Measurements from ENCODE around the gene CNKSR2. TPM values are rescaled to one million over a fixed set of nuclear protein-coding genes. Genes with fewer than 3 reads are reported as not detected.

Gene CNKSR2
- total RNA-seq (2014; rRNA removed; shearing (Covaris generic)) = not detected in 2 replicates

DNA sequence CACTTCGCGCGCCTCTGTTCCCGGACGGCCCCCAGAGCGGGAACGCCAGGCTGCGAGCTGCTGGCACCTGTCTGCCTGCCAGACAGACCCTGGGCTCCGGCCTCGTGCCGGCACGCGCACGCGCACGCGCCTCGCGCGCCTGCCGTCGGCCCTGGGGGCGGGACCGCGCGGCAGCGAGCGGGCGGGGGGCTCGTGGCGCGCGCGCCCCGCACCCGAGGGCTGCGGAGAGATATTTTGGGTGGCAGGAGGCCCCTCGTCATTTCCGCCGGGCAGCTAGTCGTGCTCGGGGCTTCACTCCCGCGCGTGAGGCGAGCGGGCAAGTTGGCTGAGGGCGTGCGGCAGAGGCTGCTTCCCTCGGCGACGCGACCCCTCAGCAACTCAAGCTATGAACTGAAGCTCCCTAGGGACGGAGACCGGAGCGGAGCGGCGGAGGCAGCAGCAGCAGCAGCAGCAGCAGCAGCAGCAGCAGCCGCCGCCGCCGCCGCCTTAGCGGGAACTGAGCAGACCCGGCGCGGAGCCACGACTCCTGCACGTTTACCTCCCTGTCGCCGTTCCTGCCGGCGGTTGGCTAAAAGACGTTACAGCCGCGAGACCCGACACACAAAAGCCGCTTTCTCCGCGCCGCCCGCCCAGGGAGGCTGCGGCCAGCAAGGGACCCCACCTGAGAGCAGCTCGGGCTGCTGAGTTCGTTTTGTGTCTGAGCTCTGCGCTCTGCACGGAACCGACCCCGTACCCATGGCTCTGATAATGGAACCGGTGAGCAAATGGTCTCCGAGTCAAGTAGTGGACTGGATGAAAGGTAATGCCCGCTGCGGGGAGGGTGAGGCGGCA lies at the start of gene CNKSR2:
TSS of gene CNKSR2 (plus strand) at position 256 of the 831 bp plus-strand sequence. CDS start at position 736, 480 bp downstream.
- no peak for DNase-seq (ENCODE audit: low spot score)

DNA sequence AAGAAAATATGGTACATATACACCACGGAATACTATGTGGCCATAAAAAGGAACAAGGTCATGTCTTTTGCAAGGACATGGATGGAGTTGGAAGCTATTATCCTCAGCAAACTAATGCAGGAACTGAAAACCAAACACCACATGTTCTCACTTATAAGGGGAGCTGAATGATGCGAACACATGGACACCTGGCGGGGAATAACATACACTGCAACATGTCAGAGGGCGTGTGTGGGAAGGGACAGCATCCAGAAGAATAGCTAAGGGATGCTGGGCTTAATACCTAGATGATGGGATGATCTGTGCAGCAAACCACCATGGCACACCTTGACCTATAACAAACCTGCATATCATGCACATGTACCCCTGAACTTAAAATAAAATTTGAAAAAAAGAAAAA lies 19.5 kb upstream of the CNKSR2 start:
- DNase-seq (ENCODE audit: low spot score) = peak; percentile 45

DNA sequence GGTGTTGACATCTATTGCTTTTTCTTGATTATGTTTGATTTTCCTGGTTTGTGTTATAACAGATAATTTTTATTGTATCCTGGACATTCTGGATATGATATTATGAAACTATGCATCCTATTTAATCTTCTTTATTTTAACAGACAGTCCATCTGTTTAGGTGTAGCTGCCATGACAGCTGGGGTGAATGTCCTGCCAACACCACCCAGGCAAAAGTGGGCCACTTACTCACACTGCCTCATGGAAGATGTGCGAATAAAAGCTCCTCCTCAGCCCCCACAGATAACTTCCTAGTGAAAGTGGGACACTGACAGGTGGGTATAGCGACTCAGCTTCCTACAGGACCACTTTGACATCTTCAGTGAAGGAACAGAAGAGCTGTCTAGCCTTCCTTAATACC lies 18.4 kb upstream of the CNKSR2 start:
- no peak for DNase-seq (ENCODE audit: low spot score)

DNA sequence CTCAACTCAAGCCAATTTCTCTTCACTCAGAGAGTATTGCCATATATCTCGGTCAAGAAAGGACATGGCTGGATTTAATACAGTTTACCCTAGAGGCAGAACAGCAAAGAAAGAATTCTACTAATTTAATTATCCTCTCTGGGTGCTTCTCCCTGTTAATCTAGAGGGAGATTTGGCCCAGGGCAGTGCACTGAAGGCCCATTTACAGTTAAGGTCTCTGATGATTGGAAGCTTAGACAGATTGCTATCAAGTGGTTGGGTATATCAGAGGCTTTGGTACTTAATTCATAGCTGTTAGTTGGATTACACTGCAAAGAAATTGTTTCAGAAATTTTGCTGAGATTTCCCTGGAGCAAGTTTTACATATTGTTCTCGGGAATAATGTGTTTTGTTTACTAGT lies 4.6 kb upstream of the CNKSR2 start:
- no peak for DNase-seq (ENCODE audit: low spot score)

DNA sequence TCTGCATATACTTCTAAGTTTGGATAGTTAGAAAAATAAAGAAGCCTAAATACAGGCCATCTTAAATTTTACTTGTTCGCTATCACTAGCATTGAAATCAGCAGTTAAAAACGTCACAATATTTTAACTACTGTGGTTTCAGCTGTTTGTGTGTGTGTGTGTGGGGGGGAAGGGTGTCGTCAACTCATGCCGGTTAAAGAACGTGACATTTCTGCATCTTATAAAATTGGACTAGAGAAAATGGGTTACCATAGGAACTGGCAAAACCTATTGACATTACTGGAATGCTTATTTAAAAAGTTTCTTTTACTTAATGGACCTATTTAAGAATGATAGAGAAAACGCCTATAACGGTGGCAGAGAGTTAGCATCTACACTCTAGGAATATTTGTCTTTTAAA lies 1.2 kb upstream of the CNKSR2 start:
- DNase-seq (ENCODE audit: low spot score) = no peak

DNA sequence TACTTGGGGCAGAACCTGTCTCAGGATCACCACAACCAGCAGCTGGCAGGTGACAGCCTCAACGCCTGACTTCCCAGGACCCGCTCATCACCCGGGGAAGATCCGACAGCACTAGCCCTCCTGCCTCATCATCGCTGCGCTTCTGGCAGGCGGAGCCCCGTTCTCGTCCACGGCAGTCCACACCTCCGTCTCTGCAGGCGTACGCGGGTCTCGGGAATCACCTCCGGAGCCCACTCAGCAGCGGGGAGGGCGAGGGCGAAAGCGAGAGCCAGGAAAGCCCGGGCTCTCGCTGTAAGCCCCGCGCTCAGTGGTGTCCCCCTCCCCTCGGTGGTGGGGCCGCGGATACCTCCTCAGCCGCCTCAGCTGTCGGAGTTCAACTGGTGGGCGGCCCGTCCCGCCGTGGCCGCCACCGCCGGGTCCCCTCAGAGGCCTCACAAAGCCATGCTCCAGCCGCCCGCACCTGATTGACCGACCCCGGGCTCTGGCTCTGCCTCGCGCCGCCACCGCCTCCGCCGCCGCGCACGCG lies 518 bp upstream of the CNKSR2 start:
- no peak for DNase-seq (ENCODE audit: low spot score)

DNA sequence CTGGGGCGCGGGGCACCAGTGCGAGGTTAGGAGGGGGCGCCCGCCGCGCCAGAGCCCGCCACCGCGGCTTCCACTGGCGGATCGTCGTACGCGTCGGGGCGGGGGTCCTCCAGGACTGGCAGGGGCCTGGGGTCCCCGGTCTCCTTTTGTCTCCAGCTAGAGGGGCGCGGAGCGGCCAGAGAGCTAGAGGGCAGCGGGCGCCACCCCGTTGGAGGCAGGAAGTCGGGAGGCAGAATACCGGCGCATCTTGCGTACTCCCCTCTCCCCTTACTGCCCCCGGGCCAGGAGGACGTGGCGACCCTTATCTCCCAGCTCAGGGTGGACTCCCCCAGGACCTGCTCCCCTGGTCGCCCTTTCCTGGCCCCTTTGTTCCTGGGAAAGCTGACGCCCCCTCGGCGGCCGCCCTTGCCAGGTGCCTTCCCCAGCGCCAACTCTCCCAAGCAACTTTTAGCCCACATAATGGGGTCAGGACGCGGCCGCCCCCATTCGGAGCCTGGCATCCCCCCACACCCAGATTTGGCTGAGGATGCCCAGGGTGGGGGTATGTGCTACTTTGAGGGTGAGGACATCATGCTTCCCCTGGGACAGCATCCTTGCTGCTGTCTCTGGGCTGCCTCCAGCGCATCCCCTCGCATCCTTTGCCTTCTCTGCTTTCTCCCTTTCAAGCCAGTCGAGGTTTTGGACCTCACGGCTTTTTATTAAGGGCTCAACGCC lies 933 bp downstream of the CNKSR2 start:
- DNase-seq (ENCODE audit: low spot score) = no peak

DNA sequence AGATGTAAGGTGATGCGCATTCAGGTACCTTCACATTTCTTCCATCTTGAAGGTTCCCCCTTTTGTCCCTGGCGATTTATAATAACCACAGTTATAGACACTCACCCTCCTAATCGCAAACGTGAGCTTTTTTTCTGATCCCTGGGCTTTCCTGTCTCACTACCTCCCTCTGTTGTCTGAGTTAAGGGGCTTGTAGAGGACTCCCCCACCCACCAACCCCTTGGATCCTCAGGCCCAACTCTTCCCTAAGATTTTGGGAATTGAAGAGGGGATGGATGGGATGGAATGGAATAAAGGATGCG lies 1.4 kb downstream of the CNKSR2 start:
- DNase-seq (ENCODE audit: low spot score) = no peak

DNA sequence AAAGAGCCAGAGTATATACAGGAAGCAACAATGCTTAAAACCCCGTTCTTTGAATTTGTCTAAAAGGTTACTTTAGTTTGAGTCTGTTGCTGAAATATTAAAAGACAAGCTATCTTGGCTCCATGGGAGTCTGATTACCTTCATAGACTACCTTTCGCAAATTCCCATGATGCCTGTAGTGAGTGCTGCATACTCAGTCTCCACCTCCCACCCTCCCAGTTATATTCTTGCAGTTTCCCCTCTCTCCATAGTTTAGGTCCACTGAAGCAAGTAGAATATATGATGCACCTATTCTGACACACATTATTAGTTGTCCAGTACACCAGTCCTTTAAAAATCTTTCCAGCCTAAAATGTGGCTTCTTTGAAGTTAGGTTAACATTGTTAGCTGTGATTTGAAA lies 2.4 kb downstream of the CNKSR2 start:
- DNase-seq (ENCODE audit: low spot score) = no peak

DNA sequence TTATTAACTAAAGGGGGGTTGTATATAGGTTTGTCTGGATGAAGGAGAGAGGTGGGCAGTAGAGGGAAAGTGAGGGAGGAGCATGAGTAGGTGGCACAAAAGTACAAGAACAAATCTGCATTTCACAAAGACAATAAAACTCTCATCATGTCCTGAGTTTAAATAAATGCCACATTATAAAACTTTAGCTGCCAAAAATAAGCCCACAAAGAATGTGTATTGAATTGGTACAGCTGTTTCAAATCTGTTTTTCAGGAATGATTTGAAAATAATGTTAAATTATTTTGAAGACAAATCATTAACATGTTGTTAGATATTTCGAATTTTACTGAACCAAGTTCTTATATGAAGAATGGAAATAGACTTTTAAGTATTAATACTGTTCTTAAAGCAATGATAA lies 5.8 kb downstream of the CNKSR2 start:
- no peak for DNase-seq (ENCODE audit: low spot score)

DNA sequence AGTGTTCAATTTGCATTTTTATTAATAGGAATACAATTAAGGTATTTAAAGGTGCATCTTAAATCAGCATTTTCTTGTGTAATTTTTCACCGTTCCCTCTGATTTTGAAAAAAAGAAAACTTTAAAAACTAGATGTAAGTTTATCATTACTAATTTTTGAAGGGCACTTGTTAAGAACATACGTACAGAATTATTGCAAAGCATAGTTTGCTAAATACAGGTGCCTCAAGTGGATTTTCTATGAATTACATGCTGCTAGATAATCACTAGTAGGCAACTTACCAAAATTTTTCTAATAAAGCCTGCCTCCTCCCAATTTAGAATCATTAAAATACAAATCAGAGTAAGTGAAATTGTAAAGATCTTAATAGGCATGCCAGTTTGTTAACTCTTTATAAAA lies 8.5 kb downstream of the CNKSR2 start:
- DNase-seq (ENCODE audit: low spot score) = peak; percentile 1

DNA sequence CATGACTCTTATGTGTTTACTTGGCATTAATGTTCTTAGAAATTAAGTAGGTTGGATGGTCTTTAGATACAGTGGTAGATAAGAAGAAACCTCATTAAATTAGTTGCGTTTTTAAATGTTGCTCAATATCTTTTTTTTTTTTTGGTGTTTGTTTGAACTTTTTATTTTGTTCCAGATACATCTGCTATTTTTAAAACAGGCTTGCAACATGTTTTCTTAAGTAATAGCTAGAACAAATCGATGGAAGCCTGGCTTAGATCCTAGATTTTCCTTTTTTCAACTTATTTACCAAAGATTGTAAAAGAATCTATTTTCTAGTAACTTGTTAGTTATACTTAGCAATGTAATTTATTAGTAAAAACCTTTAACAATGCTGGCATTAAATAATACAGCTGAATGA lies 9.3 kb downstream of the CNKSR2 start:
- DNase-seq (ENCODE audit: low spot score) = no peak

DNA sequence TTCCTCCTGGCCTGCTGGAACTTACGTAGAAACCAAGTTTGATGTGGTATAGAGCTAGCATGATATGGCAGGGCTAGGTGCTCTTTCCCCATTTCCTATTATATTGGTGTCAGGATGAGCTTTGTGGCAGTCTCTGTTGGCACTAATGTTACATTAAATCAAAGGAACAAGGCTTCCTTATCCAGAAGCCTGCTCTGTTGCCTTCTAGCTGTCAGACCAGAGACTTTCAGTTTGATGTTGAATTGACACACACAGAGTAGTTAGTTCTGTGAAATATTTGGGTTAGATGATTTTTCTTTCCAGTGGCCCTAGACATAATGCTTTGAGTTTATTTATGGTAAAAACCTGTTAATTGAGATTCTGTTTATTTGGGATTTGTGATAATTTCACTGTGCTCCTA lies 10.0 kb downstream of the CNKSR2 start:
- DNase-seq (ENCODE audit: low spot score) = no peak

DNA sequence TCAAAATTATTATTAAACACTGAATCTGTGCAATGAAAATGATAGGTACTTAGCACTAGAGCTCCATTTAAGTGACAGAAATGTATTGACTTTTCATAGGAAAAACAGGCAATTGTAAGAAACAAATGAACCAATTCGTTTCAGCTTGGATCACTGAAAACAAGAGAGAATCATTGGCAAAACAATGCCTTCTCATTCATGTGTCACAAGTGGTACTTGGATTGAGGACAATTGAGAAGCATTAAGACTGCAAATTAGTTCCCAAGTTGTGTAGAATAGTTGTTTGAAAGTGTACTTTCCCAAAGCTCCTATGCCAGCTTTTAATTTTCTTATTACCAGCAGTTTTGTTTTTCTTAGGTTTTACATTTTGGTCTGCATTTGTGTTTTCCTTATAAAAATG lies 20.6 kb downstream of the CNKSR2 start:
- no peak for DNase-seq (ENCODE audit: low spot score)

DNA sequence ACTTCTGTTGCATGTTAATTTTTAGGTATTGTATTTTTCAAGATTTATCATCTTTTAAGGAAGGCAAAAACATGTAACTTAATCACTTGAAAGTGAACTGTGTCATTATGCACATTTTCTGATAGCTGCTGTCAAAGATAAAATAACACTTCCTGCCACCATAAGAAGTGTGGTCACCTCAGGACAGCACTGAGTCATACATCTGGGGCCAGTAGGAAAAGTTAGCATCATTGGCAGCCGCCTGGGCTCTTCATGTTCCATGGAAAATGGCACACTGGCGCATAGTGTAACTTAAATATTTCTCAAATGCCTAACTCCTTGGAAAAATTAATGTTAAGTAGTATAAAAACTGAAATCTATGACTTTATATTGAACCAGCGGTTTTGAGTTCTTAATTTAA lies 24.2 kb downstream of the CNKSR2 start:
- no peak for DNase-seq (ENCODE audit: low spot score)

DNA sequence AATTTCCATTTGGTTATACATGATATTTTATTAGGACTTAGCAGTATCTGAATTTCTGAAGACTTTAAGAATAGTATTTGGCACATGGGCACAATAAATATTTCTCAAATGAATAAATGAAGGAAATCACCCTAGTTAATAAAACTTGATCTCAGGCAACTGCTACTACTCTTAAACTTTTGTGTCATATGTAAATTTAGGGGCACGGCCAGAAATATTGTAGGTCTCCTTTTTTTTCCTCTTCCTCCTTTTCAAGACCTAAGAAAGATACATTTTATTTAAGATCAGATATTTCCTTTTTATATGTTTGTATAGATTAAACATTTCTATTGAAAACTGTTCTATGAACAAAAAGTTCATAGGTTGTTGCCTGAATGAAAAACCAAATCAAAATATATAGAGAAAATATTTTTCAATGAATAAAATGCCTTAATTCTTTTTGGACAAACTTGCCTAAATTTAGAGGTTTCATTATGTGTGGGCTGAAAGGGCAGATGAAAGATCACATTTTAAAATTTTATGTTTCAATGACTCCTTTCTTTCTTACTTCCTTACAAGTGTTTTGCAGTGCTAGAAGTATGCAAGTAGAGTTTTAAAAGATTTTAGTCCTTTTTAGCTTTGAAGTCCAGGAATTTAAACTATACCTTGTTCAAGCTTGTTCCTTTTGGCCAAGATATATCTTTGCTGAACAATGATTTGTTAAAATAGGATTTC lies 26.3 kb downstream of the CNKSR2 start:
- DNase-seq (ENCODE audit: low spot score) = no peak

DNA sequence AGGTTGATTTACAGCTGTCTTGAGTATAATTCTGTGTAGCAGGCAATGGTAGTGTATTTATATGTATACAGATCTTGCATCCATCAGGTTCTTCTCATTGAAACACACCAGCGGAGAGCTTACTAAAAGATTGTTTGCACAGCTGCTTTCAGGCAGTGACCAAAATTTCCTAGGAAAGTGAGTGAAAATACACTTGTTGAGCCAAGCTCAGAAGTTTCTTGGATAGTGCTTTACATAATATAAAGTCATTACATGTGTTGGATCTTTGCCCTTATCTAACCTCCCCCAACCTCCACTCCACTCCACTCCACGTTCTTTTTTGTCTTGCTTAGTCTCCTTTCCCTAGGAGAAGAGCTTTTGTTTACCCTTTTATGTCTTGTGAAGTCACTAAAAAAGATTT lies 34.1 kb downstream of the CNKSR2 start:
- DNase-seq (ENCODE audit: low spot score) = no peak

DNA sequence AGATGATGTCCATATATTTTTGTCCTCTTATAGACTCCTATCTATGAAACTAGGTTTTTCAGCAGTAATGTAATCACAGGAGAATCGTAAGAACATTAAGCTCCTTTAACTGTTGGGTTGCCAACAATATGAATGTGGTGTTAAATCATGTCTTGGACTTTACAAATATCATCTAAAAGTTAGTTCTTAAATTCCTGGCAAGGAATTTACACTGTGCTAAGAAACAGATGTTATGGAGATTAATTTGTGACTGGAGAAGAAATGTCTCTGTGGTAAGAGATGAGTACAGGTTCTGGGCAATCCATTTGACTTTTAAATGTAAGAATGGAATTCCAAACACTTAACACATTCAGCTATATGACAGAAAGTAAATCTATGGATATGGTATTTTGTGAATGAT lies 34.6 kb downstream of the CNKSR2 start:
- DNase-seq (ENCODE audit: low spot score) = no peak

DNA sequence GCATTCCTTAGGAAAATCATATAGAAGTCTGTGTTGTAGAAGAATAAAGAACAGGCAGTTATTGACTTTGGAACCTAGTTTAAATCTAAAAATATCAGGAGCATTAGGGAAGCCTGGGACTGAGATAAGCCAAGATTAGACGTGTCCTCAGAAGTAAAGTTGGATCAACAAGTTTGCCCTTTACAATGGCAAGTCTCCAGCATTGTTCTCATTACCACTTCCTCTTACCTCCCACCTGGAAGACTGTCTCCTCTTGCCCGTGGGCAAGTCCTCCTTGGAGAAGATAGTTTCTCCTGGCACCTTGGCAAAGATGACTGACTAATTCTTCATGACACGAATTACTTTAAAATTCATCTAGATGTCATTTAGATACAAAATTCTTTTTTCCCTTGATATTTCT lies 37.8 kb downstream of the CNKSR2 start:
- no peak for DNase-seq (ENCODE audit: low spot score)

DNA sequence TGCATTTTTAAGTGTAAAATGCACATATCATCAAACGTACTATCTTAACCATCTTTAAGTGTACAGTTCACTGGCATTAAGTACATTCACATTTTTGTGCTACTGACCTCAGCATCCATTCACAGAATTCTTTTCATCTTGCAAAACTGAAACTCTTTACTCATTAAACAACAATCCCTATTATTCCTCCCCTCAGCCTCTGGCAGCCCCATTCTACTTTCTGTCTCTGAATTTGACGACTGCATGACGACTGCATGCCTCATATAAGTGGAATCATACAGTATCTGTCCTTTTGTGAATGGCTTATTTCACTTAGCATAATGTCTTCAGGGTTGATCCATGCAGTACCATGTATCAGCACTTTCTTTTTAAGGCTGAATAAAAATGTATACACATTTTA lies 38.7 kb downstream of the CNKSR2 start:
- no peak for DNase-seq (ENCODE audit: low spot score)

DNA sequence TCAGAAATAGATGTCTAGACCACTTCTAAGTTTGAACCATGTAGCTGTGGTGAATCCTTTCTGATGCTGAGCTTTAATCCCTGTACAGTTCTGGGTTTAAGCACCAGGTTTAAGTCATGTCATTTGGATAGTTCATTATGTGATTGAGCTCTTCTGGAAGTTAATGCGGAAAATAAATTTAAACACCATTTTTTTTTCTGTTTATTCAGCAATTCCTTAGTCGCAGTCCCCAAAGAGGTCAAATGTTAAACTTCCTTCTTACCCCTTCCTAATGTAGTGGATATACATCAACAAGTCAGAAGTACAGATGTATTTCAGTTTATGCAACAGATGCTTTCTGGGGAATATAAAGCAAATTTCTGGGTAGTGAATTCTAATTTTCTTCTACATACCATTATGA lies 52.9 kb downstream of the CNKSR2 start:
- no peak for DNase-seq (ENCODE audit: low spot score)

DNA sequence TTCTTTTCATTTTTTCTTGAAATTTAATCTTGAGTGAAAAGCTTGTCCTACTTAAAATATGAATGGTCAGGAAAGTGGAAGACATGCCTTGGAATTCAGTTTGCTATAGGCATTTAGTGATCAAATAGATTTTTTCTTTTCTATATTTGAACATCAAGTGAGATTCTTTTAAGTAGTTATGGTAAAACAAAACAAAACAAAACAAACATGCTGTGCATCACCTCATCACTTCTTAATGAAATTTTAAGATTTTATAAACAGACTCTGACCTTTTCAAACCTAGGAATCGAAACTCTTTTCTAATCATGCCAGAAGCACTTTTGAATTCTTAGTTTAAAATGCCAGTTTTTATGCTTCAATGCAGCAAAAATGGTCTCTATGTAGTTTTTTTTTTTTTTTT lies 62.8 kb downstream of the CNKSR2 start:
- no peak for DNase-seq (ENCODE audit: low spot score)

DNA sequence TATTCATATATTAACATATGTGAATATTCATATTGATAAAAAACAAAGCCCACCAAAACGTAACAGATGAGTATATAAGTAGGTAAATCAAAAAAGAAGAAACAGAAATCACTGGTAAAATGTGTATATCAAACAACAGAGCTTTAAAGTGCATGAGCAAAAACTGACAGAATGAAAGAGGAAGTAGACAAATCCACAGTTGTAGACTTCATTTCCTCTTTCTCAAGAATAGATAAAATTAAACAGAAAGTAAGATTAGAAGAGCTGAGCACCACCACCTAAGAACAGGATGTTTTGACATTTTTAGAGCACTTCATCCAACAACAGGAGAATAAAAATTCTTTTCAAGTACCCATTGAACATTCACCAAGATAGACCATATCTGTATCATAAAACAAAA lies 64.6 kb downstream of the CNKSR2 start:
- DNase-seq (ENCODE audit: low spot score) = no peak
